ENCODE data around the gene DEXI.

The DEXI gene

DNA sequence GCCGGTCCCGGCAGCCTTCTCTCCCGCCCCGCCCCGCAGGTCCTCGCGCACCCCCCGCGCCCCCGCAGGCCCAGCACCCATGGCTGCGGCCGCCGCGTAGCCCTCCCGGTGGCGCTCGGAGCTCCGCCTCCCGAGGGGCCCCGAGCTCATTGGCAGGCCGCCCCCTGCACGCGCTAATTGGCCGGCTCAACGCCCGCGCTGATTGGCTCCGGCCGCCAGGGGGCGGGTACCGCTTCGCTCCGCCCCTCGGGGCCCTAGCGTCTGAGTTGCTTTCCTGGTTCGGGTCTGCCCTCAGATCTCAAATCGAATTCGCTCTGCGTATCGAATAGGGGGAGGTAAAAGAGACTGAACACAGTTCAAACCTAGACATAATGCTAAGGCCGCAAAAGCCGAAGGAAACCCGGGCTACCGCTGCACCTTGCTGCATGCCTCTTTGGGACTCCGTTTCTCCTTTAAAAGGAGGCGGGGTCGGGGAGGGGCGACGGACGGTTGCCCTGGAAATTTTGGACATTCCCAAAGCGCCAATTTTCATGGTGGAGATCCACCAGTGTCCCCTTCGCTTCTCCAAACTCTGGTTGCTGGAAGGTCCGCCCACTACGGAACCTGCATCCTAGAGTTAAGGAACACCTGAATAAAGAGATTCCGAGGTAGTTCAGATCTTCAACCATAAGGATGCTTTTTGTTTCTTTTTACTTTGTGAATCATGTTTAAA lies at the start of gene DEXI:
Gene DEXI, minus strand, starts transcription at position 117 of the 712 bp plus-strand sequence. CDS start 463 bp downstream, outside the sequence.
- H3K4me3 ChIP-seq (ENCODE audit: low read depth, low read length) = peak within 1 kb of the TSS; percentile 70
- TF ChIP-seq CTCF (conservative IDR thresholded peaks at IDR 0.05; ENCODE audit: low read depth, low read length) = no peak
- DNase-seq (ENCODE audit: low read depth) = peak; percentile 90

DNA sequence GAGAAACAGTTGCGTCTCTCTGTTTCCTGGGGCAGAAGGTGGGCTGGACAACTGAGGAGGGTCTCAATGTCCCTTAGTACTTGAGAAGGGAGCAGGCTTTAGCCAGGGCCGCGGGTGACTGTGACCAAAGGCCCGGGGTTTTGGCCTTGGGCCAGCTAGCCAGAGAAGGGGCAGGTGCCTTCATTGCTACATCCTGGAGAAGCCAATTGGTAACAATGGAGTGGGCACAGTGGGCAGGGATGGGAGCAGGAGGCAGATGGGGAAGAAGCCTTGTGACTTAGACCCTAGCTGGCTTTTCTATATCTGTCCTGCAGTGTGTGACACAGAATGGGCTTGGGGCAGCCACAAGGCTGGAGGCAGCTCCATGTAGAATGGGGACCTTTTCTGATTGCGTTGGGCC lies 48.1 kb upstream of the DEXI start:
- TF ChIP-seq CTCF (conservative IDR thresholded peaks at IDR 0.05; ENCODE audit: low read depth, low read length) = no peak
- DNase-seq (ENCODE audit: low read depth) = no peak
- no peak overlapping the region for H3K4me3 ChIP-seq (ENCODE audit: low read depth, low read length)

GRCh38 chr16:10989559-10989958 lies 47.3 kb upstream of the DEXI start:
- no peak for DNase-seq (ENCODE audit: low read depth)
- no peak for TF ChIP-seq CTCF (conservative IDR thresholded peaks at IDR 0.05; ENCODE audit: low read depth, low read length)
- H3K4me3 ChIP-seq (ENCODE audit: low read depth, low read length) = no peak overlapping the region

GRCh38 chr16:10988879-10989278 lies 46.6 kb upstream of the DEXI start:
- H3K4me3 ChIP-seq (ENCODE audit: low read depth, low read length) = no peak overlapping the region
- TF ChIP-seq CTCF (conservative IDR thresholded peaks at IDR 0.05; ENCODE audit: low read depth, low read length) = no peak
- no peak for DNase-seq (ENCODE audit: low read depth)

DNA sequence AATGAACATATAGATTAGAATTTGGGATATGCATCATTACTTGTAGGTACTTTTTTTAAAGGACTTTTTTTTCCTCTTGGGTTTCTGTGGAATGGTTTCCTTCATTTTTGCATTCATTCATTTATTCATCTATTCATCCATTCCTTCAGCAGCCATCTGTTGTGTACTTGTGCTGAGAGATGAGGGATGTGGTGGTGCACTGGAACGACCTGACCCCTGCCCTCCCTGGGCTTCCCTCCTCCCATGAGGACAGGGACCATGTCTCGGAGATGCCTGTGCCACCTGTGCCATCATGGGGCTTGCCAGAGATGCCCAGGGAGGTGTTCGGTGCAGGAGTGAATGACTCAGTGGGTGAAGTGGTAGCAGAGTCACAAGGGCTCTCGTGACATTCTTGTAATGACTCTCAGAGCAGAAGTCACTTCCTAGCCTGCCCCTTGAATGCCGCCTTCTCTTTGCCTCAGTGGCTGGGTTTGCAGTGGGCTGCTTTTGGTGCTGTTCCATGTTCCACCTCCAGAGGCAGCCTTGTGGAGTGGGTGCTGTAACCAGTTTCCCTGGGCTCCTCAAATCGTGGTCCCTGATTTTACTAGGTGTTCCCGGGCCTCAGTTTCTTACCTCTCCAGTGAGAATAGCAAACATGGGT lies 46.0 kb upstream of the DEXI start:
- no peak overlapping the region for H3K4me3 ChIP-seq (ENCODE audit: low read depth, low read length)
- DNase-seq (ENCODE audit: low read depth) = no peak
- peak; percentile 64 for TF ChIP-seq CTCF (conservative IDR thresholded peaks at IDR 0.05; ENCODE audit: low read depth, low read length)

DNA sequence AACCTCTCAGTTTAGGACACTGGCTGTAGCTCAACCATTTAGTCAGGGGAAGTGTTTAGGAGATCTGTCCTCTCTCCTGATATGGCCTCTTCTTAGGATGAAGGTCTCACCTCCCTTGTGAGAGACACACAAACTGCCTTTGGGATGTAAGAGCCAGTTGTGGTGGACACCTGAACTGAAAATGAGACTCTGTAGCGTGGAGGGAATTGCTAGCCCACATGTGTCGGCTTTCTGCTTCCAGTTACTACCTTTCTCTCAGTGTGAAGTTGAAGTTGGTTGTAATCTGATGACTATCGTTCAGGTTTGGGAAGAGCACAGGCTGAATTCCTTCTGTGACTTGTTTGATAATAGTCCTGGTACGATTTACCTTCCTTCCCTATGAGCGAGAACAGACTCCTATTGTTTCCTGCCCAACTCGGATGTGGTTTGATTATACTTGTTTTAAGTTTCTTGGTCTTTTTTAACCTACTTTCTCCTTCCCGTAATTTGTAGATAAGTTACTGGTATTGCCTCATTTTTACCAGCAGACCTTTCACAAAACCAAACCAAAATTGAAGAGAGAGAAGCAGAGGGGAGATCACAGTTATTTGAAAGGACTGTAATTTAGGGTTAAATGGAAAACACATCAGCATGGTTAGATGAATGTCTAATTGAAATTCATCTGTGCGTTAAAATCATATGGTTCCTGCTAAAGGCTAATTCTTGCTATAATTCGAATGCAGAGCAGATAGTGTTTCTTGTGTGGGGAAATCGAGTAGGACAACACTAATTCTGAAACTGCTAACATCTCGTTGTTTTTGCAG lies 45.3 kb upstream of the DEXI start:
- no peak overlapping the region for H3K4me3 ChIP-seq (ENCODE audit: low read depth, low read length)
- no peak for DNase-seq (ENCODE audit: low read depth)
- TF ChIP-seq CTCF (conservative IDR thresholded peaks at IDR 0.05; ENCODE audit: low read depth, low read length) = no peak
